TTC549 (cell line): ENCODE data around the gene CCDC141.

ENCODE experiments used
- FAIRE-seq: peaks from 2 replicates; lab custom pipeline; 2012; peaks lifted over from hg19 to GRCh38; lab: Jason Lieb, UNC

CCDC141 gene

GRCh38 chr2:178912416-178913048, 137.4 kb downstream of the CCDC141 start:
- no peak for FAIRE-seq

- FAIRE-seq: no peak
Observed at GRCh38 chr2:178911039-178911438, 138.9 kb downstream of the CCDC141 start.

GRCh38 chr2:178910005-178910404, 139.9 kb downstream of the CCDC141 start:
- no peak for FAIRE-seq

- no peak for FAIRE-seq
Observed at GRCh38 chr2:178909507-178909906, 140.4 kb downstream of the CCDC141 start.

- no peak for FAIRE-seq
Observed at GRCh38 chr2:178908810-178909209, 141.1 kb downstream of the CCDC141 start.

- no peak for FAIRE-seq
Observed at GRCh38 chr2:178905261-178905660, 144.7 kb downstream of the CCDC141 start.

- no peak for FAIRE-seq
Observed at GRCh38 chr2:178899656-178900055, 150.3 kb downstream of the CCDC141 start.

- no peak for FAIRE-seq
Observed at GRCh38 chr2:178895872-178896271, 154.1 kb downstream of the CCDC141 start.

- FAIRE-seq: no peak
Observed at GRCh38 chr2:178895171-178895570, 154.8 kb downstream of the CCDC141 start.

- FAIRE-seq: no peak
Observed at GRCh38 chr2:178892751-178893625, 156.9 kb downstream of the CCDC141 start.

DNA sequence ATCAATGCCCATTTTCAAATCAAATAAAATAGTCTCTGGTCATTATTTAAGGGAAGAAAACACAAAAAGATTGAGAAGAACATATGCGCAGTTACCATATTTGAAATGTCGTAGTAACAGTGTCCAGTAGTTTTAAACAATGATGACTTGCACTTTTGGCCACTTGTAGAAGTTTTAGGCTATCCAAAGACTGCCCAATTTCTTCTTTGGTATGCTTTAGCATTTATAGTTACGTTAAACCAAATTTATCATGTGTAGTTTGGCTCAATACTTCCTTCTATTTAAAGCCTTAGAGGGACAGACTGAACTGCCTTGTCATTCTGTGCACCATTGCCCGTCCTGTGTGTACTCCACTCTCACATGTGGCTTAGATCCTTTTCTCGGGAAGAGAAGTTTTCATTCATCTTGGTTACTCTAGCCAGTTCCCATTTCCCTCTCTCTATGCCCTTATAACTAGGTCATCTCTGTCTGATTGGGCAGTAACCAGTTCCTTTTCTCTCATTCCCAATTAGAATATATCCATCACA, 157.9 kb downstream of the CCDC141 start:
- FAIRE-seq: no peak

DNA sequence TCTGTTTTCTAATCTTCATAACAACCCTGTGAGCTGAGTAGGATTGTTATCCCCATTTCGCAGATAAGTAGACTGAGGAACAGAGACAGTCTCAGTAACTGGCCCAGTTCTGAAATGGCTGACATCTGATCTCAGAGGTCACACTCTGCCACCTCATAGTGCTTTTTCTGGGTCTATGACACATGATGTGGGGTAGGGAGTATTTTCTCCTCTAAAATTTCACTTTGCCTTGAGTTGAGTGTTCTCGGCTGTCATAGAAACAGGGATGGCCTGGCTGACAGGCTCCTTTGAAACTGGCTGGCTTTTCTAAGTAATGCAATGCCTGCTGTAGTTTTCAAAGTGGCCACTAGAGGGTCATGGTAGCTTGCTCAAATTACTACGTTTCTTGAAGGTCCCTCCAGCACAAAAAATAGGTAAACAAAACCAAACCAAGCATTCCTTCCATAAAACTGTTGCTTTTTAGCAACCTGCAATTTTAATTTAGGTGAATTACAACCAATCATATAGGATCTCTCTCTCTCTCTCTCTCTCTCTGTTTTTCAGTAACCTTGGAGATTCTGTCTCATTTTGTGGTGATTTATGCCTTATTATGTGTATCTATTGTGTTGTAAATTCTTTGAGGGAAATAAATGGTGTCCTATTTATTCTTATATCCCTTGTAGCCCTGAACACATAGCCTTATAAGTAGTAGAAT, 158.5 kb downstream of the CCDC141 start:
- FAIRE-seq: peak; percentile 74

DNA sequence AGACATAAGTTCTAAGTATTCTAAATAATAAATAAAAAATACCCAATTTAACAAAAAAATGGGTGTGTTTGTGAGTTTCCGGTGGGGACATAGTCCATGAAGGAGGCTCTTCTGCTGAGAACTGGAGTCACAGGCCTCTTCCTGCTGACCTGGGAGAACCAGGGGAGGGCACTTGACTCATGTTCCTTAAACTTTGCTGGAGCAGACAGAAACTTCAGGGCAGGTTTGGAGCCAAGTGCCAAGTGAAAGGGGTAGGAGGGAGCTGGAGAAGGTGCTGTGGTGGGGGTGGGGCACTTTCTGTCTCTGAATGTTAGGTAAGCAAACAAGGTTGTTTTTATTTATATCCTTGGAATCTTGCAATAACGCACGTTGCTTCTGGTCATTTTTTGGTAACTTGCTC, 163.9 kb downstream of the CCDC141 start:
- no peak for FAIRE-seq

GRCh38 chr2:178884440-178884839, 165.5 kb downstream of the CCDC141 start:
- no peak for FAIRE-seq

DNA sequence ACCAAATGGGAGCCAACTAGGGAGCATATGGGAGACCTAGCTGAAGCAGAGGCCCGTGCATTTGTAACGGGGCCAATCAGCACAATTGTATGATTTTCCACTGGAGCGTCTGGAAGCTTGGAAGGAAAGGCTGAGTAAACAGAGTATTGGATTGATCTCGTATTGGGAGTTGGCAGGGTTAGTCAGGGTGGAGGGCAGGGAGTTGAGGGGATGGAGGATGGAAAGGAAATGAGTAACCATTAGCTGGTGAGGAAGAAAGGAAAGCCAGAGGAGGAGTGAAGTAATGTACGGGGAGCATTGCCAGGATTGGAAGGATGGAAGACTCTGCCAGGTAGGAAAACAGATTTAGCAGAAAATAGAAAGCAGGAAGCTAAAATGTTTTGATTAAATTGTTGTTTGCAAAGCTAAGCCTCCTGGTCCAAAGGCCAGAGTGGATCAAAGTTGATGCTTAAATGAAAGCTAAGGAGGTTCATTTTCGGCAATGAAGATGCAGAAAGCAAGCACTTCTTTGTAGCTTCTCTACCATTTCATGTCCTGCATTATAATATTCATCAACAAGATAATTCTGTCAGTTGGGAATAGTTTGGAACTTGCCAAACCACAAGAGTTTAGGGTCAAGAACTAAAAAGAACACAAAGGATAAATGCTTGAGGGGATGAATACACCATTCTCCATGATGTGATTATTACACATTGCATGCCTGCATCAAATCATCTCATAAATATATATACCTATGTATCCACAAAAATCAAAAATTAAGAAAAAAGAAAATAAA, 167.1 kb downstream of the CCDC141 start:
- no peak for FAIRE-seq

- FAIRE-seq: no peak
Observed at GRCh38 chr2:178881075-178881474, 168.9 kb downstream of the CCDC141 start.

DNA sequence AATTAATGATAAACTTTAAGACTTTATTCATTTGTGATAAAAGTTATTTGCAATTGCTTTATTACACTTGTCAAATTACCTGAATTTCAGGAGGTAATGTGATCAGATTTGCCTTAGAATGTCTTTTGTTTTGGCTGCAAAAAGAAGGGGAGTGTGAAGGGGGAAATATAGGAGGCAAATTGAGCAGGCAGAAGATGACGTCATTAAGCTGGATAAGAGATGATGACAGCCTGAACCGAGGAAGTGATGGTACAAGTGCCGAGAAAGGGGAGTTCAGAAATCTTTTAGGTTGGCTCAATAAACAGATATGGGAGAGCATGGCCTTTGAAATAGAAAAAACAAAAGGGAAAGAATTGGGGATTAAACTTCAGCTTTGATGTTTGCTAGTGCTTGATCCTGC, 169.7 kb downstream of the CCDC141 start:
- FAIRE-seq: no peak

DNA sequence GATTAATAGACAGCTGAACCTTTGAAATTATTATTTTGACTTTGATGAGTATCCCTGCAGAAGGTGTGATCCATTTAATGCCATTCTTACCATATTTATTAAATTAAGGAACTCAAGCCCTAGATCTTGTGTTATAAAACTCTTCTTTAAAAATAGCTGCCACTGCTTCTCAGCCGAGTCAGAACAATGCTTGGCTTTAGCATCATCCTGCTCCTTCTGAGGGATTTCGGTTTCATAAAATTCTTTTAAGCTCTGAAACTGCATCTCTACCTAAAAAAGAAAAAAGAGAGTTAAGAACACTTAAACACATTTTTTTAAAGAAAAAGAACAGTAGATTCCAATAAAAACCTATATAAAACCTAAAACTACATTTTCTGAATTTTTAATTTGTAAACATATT, 172.1 kb downstream of the CCDC141 start:
- no peak for FAIRE-seq

DNA sequence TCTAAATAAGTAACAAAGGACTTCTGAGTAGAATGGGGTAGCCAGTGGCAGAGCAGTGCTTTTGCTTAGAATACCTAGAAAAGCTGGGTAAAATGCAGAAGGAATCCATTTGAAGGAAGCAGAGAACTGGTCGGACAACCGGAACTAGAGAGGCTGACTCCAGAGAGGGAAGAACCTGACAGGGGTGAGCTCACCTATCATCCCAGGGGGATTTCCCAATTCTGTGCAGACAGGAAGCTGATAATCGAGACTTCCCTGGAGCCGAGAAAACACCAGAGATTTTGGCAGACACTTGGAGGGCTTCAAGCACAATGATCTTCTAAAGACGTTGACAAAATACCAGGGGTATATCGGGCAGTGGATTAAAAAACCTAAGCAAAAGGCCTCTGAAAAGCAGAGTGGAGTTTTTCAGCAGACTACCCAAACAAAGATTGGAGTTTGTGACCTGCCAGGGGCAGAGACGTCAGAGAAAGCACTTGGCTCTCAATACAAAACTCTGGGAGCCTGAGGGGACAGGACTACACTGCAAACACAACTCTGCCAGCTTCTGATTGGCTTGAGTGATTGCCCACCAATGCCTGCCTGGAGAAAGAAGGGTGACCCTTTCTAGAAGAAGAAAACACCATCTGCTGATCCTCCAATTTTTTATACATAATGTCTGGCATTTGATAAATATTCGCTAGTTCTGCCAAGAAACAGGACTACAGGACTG, 175.3 kb downstream of the CCDC141 start:
- no peak for FAIRE-seq

DNA sequence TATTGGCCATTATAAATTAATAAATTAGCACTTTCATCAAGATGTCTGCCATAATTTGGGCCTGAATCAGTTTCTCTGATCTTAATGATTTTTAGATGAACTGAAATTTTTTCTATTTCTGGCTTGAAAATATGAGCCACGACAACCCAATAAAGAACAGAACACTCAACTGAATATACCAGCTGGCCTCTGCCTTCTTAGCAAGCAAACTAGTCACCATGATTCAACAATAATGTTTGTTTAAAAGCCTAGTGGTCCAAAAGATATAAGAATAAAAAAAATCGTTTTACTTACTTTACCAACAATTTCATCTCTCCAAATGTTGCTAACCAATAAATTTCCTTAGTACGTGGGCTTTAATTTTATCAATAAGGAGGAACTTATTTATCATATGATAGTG, 176.0 kb downstream of the CCDC141 start:
- no peak for FAIRE-seq

GRCh38 chr2:178871536-178871935, 178.4 kb downstream of the CCDC141 start:
- FAIRE-seq: no peak
